ENCODE measurements around the gene HSPA5.

- TF ChIP-seq CTCF (IDR thresholded peaks at IDR 0.05; ENCODE audit: low read depth, low read length, missing input control) (no peak), RXRA (IDR thresholded peaks at IDR 0.05) (no peak), ATF3 (IDR thresholded peaks at IDR 0.05) (no peak), JUND (IDR thresholded peaks at IDR 0.05) (no peak), ZBTB33 (IDR thresholded peaks at IDR 0.05) (no peak), GABPA (IDR thresholded peaks at IDR 0.05 in 1 of 2, conservative IDR thresholded peaks at IDR 0.05 in 1 of 2) (no peak)
Measured at GRCh38 chr9:125268394-125269013, 27.4 kb upstream of the HSPA5 start.
